TTC549 (cell line): Measurements from ENCODE around the gene VGLL2.
"Not testable (repeated sequence)": the region's sequence is repeated elsewhere in the genome, so short reads cannot be mapped to it uniquely, and the experiment has no call there.

ENCODE experiments used
- FAIRE-seq: peaks from 2 replicates; lab custom pipeline; 2012; peaks lifted over from hg19 to GRCh38; lab: Jason Lieb, UNC

Gene VGLL2

GRCh38 chr6:117265410-117266256, at the start of gene VGLL2:
VGLL2 (plus strand) TSS chr6:117265558; CDS start chr6:117265764, 206 bp downstream.
- no peak for FAIRE-seq

- FAIRE-seq = no peak
These were observed 42.5 kb upstream of the VGLL2 start for GRCh38 chr6:117222861-117223260.

- no peak for FAIRE-seq
These were observed 38.6 kb upstream of the VGLL2 start for GRCh38 chr6:117226778-117227177.

- FAIRE-seq = no peak
These were observed 38.0 kb upstream of the VGLL2 start for GRCh38 chr6:117227245-117227962.

GRCh38 chr6:117228202-117228601, 37.2 kb upstream of the VGLL2 start:
- no peak for FAIRE-seq

- no peak for FAIRE-seq
These were observed 35.5 kb upstream of the VGLL2 start for GRCh38 chr6:117229870-117230269.

GRCh38 chr6:117231466-117231865, 33.9 kb upstream of the VGLL2 start:
- no peak for FAIRE-seq

- FAIRE-seq = no peak
These were observed 33.2 kb upstream of the VGLL2 start for GRCh38 chr6:117232196-117232595.

GRCh38 chr6:117233145-117233544, 32.2 kb upstream of the VGLL2 start:
- FAIRE-seq = no peak

- FAIRE-seq = no peak
These were observed 27.8 kb upstream of the VGLL2 start for GRCh38 chr6:117237561-117237960.

- not testable (repeated sequence) for FAIRE-seq
These were observed 20.8 kb upstream of the VGLL2 start for GRCh38 chr6:117244571-117244970.

GRCh38 chr6:117244979-117245378, 20.4 kb upstream of the VGLL2 start:
- FAIRE-seq = not testable (repeated sequence)

GRCh38 chr6:117253785-117254184, 11.6 kb upstream of the VGLL2 start:
- no peak for FAIRE-seq

- FAIRE-seq = no peak
These were observed 2.6 kb upstream of the VGLL2 start for GRCh38 chr6:117262799-117263198.

- no peak for FAIRE-seq
These were observed 1.9 kb upstream of the VGLL2 start for GRCh38 chr6:117263353-117263927.

GRCh38 chr6:117264369-117264691, 1.0 kb upstream of the VGLL2 start:
- FAIRE-seq = no peak

- no peak for FAIRE-seq
These were observed 507 bp upstream of the VGLL2 start for GRCh38 chr6:117264692-117265409.

- no peak for FAIRE-seq
These were observed 1.1 kb downstream of the VGLL2 start for GRCh38 chr6:117266257-117267053.

- no peak for FAIRE-seq
These were observed 1.6 kb downstream of the VGLL2 start for GRCh38 chr6:117267054-117267347.

GRCh38 chr6:117267766-117268534, 2.6 kb downstream of the VGLL2 start:
- no peak for FAIRE-seq

- no peak for FAIRE-seq
These were observed 3.6 kb downstream of the VGLL2 start for GRCh38 chr6:117268924-117269323.
